ENCODE results near the gene ABCC6.
"Not testable (repeated sequence)": the region's sequence is repeated elsewhere in the genome, so short reads cannot be mapped to it uniquely, and the experiment has no call there.

Gene ABCC6

DNA sequence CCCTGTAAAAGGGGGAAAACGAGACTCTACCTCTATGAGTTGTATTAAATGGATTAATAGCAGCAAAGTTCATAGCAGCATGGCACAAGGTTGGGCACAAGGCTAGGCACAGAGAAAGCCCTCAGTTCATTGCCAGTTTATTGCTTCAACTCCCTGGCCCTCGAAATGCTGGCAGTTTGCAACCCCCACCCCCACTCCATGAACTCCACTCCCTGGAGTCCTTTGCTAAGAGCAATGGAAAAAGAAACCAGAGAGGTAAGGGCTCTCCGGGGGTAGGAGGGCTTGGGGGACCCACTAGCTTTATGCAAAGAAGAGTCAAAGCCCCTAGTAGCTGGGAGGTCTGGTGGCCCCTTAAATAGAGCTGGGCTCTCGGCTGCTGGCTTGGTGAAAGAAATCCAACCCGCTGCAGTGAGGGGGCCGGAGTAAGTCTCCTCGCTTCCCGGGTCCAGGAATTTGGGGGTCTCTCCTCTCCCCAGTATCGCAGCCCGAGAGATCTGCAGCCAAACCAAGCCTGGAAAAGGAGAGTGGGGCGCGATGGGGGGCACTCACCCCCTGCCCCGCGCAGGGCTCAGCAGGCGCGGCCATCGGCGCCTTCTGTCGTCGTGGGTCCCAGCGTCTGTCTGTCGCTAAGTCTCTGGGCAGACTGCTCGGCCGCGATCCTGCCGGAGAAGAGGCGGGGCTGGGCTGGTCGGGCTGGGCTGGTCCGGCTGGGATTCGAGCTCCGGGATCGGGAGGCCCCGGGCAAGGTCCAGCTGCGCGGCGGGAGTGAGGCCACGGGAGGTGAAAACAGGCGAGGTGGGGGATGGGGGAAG, at the start of gene ABCC6:
ABCC6 (minus strand) TSS at position 645 of the 812 bp plus-strand sequence; CDS start at position 585, 60 bp downstream.
- POLR2A ChIA-PET (ENCODE audit: low non-redundant PET); DNase-seq (ENCODE audit: low spot score); CTCF ChIA-PET; H3K27ac ChIP-seq: not testable (repeated sequence)

- POLR2A ChIA-PET (ENCODE audit: low non-redundant PET); CTCF ChIA-PET; H3K27ac ChIP-seq; DNase-seq (ENCODE audit: low spot score): not testable (repeated sequence)
Measured at GRCh38 chr16:16272573-16273221, 49.4 kb upstream of the ABCC6 start.

GRCh38 chr16:16271658-16272057, 48.4 kb upstream of the ABCC6 start:
- POLR2A ChIA-PET (ENCODE audit: low non-redundant PET); DNase-seq (ENCODE audit: low spot score); H3K27ac ChIP-seq; CTCF ChIA-PET: not testable (repeated sequence)

GRCh38 chr16:16268185-16268808, 45.0 kb upstream of the ABCC6 start:
- CTCF ChIA-PET; DNase-seq (ENCODE audit: low spot score); POLR2A ChIA-PET (ENCODE audit: low non-redundant PET); H3K27ac ChIP-seq: not testable (repeated sequence)

DNA sequence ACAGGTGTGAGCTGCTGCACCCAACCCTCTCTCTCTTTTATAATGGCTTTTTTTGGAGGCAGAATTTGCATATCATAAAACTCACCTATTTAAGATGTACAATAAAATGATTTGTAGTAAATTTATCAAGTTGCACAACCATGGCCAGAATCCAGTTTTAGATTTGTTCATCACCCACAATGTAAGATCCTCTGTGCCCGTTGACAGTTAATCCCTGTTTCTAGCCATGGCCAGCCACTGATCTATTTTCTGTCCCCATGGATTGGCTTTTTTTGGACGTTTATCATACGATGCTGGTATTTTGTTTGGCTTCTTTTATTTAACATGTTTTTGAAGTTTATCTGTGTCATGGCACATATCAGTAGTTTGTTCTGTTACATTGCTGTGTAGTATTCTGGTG, 44.4 kb upstream of the ABCC6 start:
- CTCF ChIA-PET; H3K27ac ChIP-seq; DNase-seq (ENCODE audit: low spot score); POLR2A ChIA-PET (ENCODE audit: low non-redundant PET): not testable (repeated sequence)

- POLR2A ChIA-PET (ENCODE audit: low non-redundant PET); CTCF ChIA-PET; DNase-seq (ENCODE audit: low spot score); H3K27ac ChIP-seq: not testable (repeated sequence)
Measured at GRCh38 chr16:16265044-16265443, 41.8 kb upstream of the ABCC6 start.

- POLR2A ChIA-PET (ENCODE audit: low non-redundant PET); DNase-seq (ENCODE audit: low spot score); H3K27ac ChIP-seq; CTCF ChIA-PET: not testable (repeated sequence)
Measured at GRCh38 chr16:16263947-16264346, 40.7 kb upstream of the ABCC6 start.

DNA sequence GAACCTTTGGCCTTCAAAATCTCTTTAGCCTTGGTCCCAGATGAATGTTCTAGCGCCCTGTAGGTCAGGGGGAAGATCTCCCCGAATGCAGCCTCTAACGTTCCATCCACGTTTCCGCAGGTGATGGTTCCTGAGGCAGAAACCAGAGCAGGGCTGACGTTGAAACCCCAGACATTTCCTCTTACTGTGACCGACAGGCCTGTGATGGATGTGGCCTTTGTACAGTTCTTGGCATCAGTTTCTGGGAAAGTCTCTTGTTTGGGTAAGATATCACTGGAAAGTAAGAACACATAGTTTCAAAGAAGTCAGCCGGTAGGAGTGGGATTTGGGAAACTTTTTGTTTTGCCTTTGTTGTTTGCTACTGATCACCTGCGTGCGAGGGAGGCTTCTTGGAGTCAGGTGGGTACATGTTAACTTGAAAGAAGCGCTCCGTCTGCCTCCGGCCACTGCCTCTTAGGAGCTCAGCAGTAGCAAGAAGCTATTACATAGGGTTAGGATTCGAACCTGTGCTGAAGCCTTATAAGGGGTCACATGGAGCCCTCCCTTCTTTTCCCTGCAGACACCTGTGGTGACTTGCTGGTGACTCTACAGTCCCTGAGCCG, 39.8 kb upstream of the ABCC6 start:
- H3K27ac ChIP-seq; CTCF ChIA-PET; POLR2A ChIA-PET (ENCODE audit: low non-redundant PET); DNase-seq (ENCODE audit: low spot score): not testable (repeated sequence)

DNA sequence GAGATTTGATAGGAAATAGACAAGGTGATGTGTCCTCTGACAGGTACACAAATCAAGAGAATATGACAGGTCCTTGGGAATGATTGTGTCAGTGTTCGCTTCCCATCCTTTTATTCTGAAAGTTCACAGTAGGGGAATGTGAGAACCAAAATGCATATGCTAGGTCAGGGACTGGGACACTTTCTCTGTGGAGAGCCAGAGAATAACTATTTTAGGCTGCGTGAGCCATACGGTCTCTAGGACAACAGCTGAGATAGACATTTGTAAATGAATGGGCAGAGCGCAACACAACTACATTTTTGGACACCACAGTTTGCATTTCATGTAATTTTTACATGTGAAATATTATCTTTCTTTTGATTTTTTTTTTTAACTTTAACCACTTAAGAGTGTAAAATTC, 36.7 kb upstream of the ABCC6 start:
- CTCF ChIA-PET; H3K27ac ChIP-seq; POLR2A ChIA-PET (ENCODE audit: low non-redundant PET); DNase-seq (ENCODE audit: low spot score): not testable (repeated sequence)

GRCh38 chr16:16258822-16259221, 35.5 kb upstream of the ABCC6 start:
- POLR2A ChIA-PET (ENCODE audit: low non-redundant PET), result not testable (repeated sequence)

GRCh38 chr16:16257301-16257923, 34.1 kb upstream of the ABCC6 start:
- DNase-seq (ENCODE audit: low spot score); H3K27ac ChIP-seq; POLR2A ChIA-PET (ENCODE audit: low non-redundant PET); CTCF ChIA-PET: not testable (repeated sequence)
- TF ChIP-seq, protein P1, sequence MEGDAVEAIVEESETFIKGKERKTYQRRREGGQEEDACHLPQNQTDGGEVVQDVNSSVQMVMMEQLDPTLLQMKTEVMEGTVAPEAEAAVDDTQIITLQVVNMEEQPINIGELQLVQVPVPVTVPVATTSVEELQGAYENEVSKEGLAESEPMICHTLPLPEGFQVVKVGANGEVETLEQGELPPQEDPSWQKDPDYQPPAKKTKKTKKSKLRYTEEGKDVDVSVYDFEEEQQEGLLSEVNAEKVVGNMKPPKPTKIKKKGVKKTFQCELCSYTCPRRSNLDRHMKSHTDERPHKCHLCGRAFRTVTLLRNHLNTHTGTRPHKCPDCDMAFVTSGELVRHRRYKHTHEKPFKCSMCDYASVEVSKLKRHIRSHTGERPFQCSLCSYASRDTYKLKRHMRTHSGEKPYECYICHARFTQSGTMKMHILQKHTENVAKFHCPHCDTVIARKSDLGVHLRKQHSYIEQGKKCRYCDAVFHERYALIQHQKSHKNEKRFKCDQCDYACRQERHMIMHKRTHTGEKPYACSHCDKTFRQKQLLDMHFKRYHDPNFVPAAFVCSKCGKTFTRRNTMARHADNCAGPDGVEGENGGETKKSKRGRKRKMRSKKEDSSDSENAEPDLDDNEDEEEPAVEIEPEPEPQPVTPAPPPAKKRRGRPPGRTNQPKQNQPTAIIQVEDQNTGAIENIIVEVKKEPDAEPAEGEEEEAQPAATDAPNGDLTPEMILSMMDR (conservative IDR thresholded peaks at IDR 0.05; ENCODE audit: low read depth), result 0 out of 2 replicates have a peak, but pooled peaks have one; percentile 14

More at GRCh38 chr16:16258822-16259221, 35.5 kb upstream of the ABCC6 start:
- CTCF ChIA-PET; DNase-seq (ENCODE audit: low spot score); H3K27ac ChIP-seq: not testable (repeated sequence)

DNA sequence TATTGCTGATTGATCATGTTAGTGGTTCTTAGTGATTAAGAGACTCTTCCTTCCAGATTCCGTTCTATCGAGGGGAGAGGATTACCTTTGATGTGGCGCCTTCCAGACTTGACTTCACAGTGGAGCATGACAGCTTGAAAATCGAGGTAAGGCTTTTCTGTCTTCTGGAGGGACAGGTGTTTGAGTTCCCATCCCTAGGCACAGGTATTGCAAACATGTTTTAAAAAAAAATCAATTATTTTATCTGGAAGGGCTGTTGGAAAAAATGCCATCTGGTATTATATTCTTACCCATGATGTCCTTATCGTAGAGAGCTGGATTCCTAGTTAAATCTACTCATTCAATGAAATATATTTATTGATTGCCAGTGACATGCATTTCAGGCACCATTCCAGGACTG, 29.1 kb upstream of the ABCC6 start:
- CTCF ChIA-PET; POLR2A ChIA-PET (ENCODE audit: low non-redundant PET): not testable (repeated sequence)

DNA sequence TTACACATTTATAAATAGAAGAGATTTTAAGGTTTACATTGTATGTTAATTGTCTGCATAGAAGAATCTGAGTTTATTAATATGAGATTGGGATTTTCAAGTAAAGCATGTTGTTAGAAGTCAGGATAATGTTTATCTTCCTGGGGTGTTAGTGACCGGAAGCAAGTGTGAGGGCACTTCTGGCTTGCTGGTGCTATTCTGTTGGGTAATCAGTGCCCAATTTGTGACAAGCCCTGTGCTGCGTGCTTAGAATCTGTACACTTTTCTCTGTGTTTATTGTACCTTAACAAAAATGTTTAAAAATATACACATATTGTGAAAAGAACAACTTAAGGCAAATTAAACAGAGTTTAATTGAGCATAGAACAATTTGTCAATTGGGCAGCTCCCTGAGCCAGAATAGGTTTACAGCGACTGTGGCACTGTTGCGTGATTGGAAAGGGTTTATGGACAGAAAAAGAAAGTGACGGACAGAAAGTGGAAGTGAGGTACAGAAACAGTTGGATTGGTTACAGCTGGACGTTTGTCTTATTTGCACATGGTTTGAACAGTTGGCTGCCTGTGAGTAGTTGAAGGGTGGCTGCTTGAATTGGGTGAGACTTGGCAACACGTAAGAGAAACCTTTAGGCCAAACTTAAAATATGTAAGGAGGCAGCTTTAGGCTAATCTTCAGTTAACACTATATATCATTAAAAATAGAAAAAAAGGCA, 26.5 kb upstream of the ABCC6 start:
- H3K27ac ChIP-seq; CTCF ChIA-PET; POLR2A ChIA-PET (ENCODE audit: low non-redundant PET); DNase-seq (ENCODE audit: low spot score): not testable (repeated sequence)

More for the DNA sequence above, 29.1 kb upstream of the ABCC6 start:
- DNase-seq (ENCODE audit: low spot score); H3K27ac ChIP-seq: not testable (repeated sequence)

DNA sequence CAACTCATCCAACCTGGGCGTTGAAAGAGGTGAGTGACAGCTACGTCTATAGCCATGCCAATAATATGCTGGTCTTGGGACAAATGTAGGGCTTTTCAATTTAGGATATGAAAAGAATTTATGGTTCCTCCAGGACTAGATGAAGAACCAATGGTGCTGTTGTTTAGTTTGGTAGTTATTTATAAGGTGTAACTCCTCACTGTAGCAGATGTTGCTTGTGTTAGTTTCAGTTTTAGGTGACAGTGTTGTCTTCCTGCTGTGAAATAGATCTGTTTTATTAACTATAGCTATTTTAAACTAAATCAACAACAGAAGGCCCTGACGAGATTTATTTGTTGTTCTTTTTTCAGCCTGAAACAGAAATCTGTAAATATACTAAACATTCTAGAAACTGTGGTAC, 24.1 kb upstream of the ABCC6 start:
- POLR2A ChIA-PET (ENCODE audit: low non-redundant PET); CTCF ChIA-PET; H3K27ac ChIP-seq; DNase-seq (ENCODE audit: low spot score): not testable (repeated sequence)

- POLR2A ChIA-PET (ENCODE audit: low non-redundant PET); DNase-seq (ENCODE audit: low spot score); CTCF ChIA-PET; H3K27ac ChIP-seq: not testable (repeated sequence)
Measured at GRCh38 chr16:16246578-16247262, 23.4 kb upstream of the ABCC6 start.
